WTC11 (cell line): ENCODE measurements around the gene ZBTB20. TPM values are rescaled to one million over a fixed set of nuclear protein-coding genes. Genes with fewer than 3 reads are reported as not detected.

Experiments
- ATAC-seq: fragments of 200-7000 bp; cut with Tn5 transposase; 2 replicates; pipeline ENCODE4 v1.10.0; 2021; ENCODE audit warnings: mild to moderate bottlenecking, moderate library complexity
- CTCF ChIA-PET: fragments of 300-600 bp; sonication (Branson Sonifier 250); formaldehyde crosslinking; loops from one replicate; lab custom pipeline; 2021; ENCODE audit warnings: antibody characterized with exemption; lab: Charles Lee
- POLR2A ChIA-PET: fragments of 350-600 bp; sonication (Branson Sonifier 250); formaldehyde crosslinking; loops from one replicate; lab custom pipeline; 2021; ENCODE audit warnings: antibody characterized with exemption; lab: Charles Lee
- DNase-seq: peaks from one replicate; pipeline ENCODE4 v3.0.0; 2021; ENCODE audit warnings: low spot score
- H3K27ac Mint-ChIP-seq: 2 replicates; pipeline ENCODE4 v1.8.0; 2021; ENCODE audit warnings: mixed read lengths
- H3K27me3 Mint-ChIP-seq: 2 replicates; pipeline ENCODE4 v1.8.0; 2021; ENCODE audit warnings: low read depth, mild to moderate bottlenecking, moderate library complexity, mixed read lengths
- H3K36me3 Mint-ChIP-seq: 2 replicates; pipeline ENCODE4 v1.8.0; 2021; ENCODE audit warnings: mixed read lengths
- H3K4me1 Mint-ChIP-seq: 2 replicates; pipeline ENCODE4 v1.8.0; 2022; ENCODE audit warnings: mixed read lengths
- H3K4me3 Mint-ChIP-seq: 2 replicates; pipeline ENCODE4 v1.8.0; 2021; ENCODE audit warnings: mild to moderate bottlenecking, moderate library complexity, mixed read lengths
- H3K9me3 Mint-ChIP-seq: 2 replicates; pipeline ENCODE4 v1.8.0; 2021; ENCODE audit warnings: mixed read lengths
- CBFB ChIP-seq: sonication (generic); formaldehyde crosslinking; IDR thresholded peaks from 2 replicates; pipeline ENCODE4 v1.8.1; 2022; ENCODE audit warnings: mild to moderate bottlenecking, low read depth, missing genetic modification reagents
- EMX1 ChIP-seq: fragments of 250-450 bp; sonication (Bioruptor Pico); IDR thresholded peaks from 2 replicates; pipeline ENCODE4 v1.8.0; 2021; ENCODE audit warnings: mild to moderate bottlenecking
- ETV6 ChIP-seq: sonication (generic); formaldehyde crosslinking; IDR thresholded peaks from 2 replicates; pipeline ENCODE4 v1.8.1; 2022; ENCODE audit warnings: mild to moderate bottlenecking, missing genetic modification reagents
- JUN ChIP-seq: sonication (generic); formaldehyde crosslinking; IDR thresholded peaks from 2 replicates; pipeline ENCODE4 v1.8.0; 2023; ENCODE audit warnings: mild to moderate bottlenecking, missing genetic modification reagents
- NFYB ChIP-seq: sonication (generic); formaldehyde crosslinking; conservative IDR thresholded peaks from 2 replicates; pipeline ENCODE4 v1.8.0; 2022; ENCODE audit warnings: low read depth, missing genetic modification reagents
- NR1H2 ChIP-seq: sonication (generic); formaldehyde crosslinking; IDR thresholded peaks from 2 replicates; pipeline ENCODE4 v1.9.0; 2021; ENCODE audit warnings: mild to moderate bottlenecking, moderate library complexity, missing genetic modification reagents
- RELA ChIP-seq: sonication (generic); formaldehyde crosslinking; IDR thresholded peaks from 2 replicates; pipeline ENCODE4 v1.8.1; 2022; ENCODE audit warnings: missing genetic modification reagents, mild to moderate bottlenecking, borderline replicate concordance
- SMAD3 ChIP-seq: sonication (generic); formaldehyde crosslinking; IDR thresholded peaks from 2 replicates; pipeline ENCODE4 v1.8.0; 2022; ENCODE audit warnings: missing genetic modification reagents, mild to moderate bottlenecking, borderline replicate concordance
- SOX15 ChIP-seq: fragments of 250-450 bp; sonication (Bioruptor Pico); IDR thresholded peaks from 2 replicates; pipeline ENCODE4 v1.9.0; 2021; ENCODE audit warnings: mild to moderate bottlenecking
- TEAD1 ChIP-seq: sonication (generic); formaldehyde crosslinking; IDR thresholded peaks from 2 replicates; pipeline ENCODE4 v1.8.0; 2022; ENCODE audit warnings: mild to moderate bottlenecking, missing genetic modification reagents
- TEAD4 ChIP-seq: sonication (generic); formaldehyde crosslinking; IDR thresholded peaks from 2 replicates; pipeline ENCODE4 v1.8.0; 2022; ENCODE audit warnings: mild to moderate bottlenecking, missing genetic modification reagents
- ZNF219 ChIP-seq: sonication (generic); formaldehyde crosslinking; IDR thresholded peaks from 2 replicates; pipeline ENCODE4 v1.8.0; 2023; ENCODE audit warnings: missing genetic modification reagents, mild to moderate bottlenecking, borderline replicate concordance
- ZNF317 ChIP-seq: sonication (generic); formaldehyde crosslinking; IDR thresholded peaks from 2 replicates; pipeline ENCODE4 v1.8.1; 2023; ENCODE audit warnings: low read depth, mild to moderate bottlenecking, moderate library complexity, missing genetic modification reagents, borderline replicate concordance
- ZNF671 ChIP-seq: fragments of 250-450 bp; sonication (Bioruptor Pico); IDR thresholded peaks from 2 replicates; pipeline ENCODE4 v1.8.0; 2021; ENCODE audit warnings: mild to moderate bottlenecking
- total RNA-seq: library from RNA; stranded (reverse); gene quantifications from 3 replicates; pipeline ENCODE4 v1.2.3, GENCODE V29; 2021
- TF ChIP-seq, protein P1 (sequence below): fragments of 250-450 bp; sonication (Bioruptor Pico); IDR thresholded peaks from 2 replicates; pipeline ENCODE4 v1.8.0; 2021; ENCODE audit warnings: mild to moderate bottlenecking
- TF ChIP-seq, protein P2 (sequence below): fragments of 250-450 bp; sonication (Bioruptor Pico); IDR thresholded peaks from 2 replicates; pipeline ENCODE4 v1.9.0; 2021; ENCODE audit warnings: moderate library complexity, mild to moderate bottlenecking, inconsistent platforms, borderline replicate concordance
- TF ChIP-seq, protein P3 (sequence below): sonication (generic); formaldehyde crosslinking; IDR thresholded peaks from 2 replicates; pipeline ENCODE4 v1.8.1; 2022; ENCODE audit warnings: low read depth, mild to moderate bottlenecking, moderate library complexity, missing genetic modification reagents, borderline replicate concordance
- TF ChIP-seq, protein P4 (sequence below): sonication (generic); formaldehyde crosslinking; IDR thresholded peaks from 2 replicates; pipeline ENCODE4 v1.8.1; 2023; ENCODE audit warnings: mild to moderate bottlenecking, missing genetic modification reagents, borderline replicate concordance

ZBTB20 gene
- total RNA-seq, 1 experiment from 2014 or later = 1.5 TPM

DNA sequence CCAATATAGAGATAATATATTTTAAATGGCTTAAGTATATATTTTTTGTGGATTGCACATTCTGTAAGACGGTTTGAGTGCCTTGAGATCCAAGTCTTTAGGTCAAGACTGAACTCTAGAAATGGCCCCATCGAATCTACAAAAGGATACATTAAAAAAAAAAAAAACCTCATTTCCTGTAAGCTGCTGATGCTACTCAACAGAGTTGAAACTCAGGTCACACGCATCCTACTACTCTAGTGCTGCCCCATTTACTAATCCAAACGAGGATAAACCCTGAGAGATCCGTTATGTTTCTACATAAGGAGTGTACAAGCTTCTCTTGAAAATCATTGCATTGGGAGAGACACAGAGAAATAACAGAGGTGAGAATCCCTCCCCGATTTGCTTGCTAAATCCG lies 666.0 kb downstream of the ZBTB20 start (continued):
- TF ChIP-seq, protein P1, sequence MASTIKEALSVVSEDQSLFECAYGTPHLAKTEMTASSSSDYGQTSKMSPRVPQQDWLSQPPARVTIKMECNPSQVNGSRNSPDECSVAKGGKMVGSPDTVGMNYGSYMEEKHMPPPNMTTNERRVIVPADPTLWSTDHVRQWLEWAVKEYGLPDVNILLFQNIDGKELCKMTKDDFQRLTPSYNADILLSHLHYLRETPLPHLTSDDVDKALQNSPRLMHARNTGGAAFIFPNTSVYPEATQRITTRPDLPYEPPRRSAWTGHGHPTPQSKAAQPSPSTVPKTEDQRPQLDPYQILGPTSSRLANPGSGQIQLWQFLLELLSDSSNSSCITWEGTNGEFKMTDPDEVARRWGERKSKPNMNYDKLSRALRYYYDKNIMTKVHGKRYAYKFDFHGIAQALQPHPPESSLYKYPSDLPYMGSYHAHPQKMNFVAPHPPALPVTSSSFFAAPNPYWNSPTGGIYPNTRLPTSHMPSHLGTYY (CRISPR knock-in tag) = no peak
- TF ChIP-seq, protein P2, sequence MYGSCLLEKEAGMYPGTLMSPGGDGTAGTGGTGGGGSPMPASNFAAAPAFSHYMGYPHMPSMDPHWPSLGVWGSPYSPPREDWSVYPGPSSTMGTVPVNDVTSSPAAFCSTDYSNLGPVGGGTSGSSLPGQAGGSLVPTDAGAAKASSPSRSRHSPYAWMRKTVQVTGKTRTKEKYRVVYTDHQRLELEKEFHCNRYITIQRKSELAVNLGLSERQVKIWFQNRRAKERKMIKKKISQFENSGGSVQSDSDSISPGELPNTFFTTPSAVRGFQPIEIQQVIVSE = no peak
- no peak for TF ChIP-seq ZNF671 (CRISPR knock-in tag)

DNA sequence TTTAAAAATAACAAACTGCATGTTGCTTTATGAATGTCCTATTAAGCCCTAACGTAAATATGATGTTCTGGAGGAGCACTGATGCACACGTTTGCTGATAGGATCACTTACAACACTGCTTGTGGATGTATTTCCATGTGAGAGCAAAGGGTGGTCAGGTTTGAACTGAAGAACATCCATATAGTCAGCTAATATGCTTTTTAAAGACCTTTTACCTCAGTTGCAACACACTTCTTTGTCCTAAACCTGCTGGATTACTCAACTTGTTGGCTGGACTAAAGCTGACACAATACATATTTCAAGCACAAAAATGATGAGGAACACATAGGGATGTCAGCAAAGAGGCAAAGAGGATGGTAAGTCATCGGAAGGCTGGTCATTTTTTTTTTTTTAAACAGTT lies 666.6 kb downstream of the ZBTB20 start:
- DNase-seq (no peak), ATAC-seq (no peak)
- Mint-ChIP-seq H3K27ac (no peak overlapping the region), H3K36me3 (no peaks in the 10 kb centered on the region), H3K4me3 (no peak overlapping the region), H3K27me3 (no peaks in the 10 kb centered on the region), H3K4me1 (0 out of 2 replicates have a peak, but pooled peaks cover 2% of the 10 kb centered on the region), H3K9me3 (no peaks in the 10 kb centered on the region)
- POLR2A ChIA-PET = no interaction called here
- TF ChIP-seq JUN (CRISPR knock-in tag) = no peak
- no peak for TF ChIP-seq TEAD1 (CRISPR knock-in tag)
- TF ChIP-seq ETV6 = no peak
- no peak for TF ChIP-seq TEAD4 (CRISPR knock-in tag)
- TF ChIP-seq ZNF219 (CRISPR knock-in tag) = no peak
- no peak for TF ChIP-seq SMAD3 (CRISPR knock-in tag)
- TF ChIP-seq, protein P3, sequence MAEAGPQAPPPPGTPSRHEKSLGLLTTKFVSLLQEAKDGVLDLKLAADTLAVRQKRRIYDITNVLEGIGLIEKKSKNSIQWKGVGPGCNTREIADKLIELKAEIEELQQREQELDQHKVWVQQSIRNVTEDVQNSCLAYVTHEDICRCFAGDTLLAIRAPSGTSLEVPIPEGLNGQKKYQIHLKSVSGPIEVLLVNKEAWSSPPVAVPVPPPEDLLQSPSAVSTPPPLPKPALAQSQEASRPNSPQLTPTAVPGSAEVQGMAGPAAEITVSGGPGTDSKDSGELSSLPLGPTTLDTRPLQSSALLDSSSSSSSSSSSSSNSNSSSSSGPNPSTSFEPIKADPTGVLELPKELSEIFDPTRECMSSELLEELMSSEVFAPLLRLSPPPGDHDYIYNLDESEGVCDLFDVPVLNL (CRISPR knock-in tag) = no peak
- no peak for TF ChIP-seq NFYB
- TF ChIP-seq CBFB (CRISPR knock-in tag) = no peak
- no peak for TF ChIP-seq RELA
- TF ChIP-seq, protein P4, sequence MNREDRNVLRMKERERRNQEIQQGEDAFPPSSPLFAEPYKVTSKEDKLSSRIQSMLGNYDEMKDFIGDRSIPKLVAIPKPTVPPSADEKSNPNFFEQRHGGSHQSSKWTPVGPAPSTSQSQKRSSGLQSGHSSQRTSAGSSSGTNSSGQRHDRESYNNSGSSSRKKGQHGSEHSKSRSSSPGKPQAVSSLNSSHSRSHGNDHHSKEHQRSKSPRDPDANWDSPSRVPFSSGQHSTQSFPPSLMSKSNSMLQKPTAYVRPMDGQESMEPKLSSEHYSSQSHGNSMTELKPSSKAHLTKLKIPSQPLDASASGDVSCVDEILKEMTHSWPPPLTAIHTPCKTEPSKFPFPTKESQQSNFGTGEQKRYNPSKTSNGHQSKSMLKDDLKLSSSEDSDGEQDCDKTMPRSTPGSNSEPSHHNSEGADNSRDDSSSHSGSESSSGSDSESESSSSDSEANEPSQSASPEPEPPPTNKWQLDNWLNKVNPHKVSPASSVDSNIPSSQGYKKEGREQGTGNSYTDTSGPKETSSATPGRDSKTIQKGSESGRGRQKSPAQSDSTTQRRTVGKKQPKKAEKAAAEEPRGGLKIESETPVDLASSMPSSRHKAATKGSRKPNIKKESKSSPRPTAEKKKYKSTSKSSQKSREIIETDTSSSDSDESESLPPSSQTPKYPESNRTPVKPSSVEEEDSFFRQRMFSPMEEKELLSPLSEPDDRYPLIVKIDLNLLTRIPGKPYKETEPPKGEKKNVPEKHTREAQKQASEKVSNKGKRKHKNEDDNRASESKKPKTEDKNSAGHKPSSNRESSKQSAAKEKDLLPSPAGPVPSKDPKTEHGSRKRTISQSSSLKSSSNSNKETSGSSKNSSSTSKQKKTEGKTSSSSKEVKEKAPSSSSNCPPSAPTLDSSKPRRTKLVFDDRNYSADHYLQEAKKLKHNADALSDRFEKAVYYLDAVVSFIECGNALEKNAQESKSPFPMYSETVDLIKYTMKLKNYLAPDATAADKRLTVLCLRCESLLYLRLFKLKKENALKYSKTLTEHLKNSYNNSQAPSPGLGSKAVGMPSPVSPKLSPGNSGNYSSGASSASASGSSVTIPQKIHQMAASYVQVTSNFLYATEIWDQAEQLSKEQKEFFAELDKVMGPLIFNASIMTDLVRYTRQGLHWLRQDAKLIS (CRISPR knock-in tag) = no peak
- no peak for TF ChIP-seq EMX1
- TF ChIP-seq NR1H2 (CRISPR knock-in tag) = no peak
- no peak for TF ChIP-seq SOX15 (CRISPR knock-in tag)
- no peak for TF ChIP-seq ZNF317 (CRISPR knock-in tag)
- CTCF ChIA-PET = no interaction called here

DNA sequence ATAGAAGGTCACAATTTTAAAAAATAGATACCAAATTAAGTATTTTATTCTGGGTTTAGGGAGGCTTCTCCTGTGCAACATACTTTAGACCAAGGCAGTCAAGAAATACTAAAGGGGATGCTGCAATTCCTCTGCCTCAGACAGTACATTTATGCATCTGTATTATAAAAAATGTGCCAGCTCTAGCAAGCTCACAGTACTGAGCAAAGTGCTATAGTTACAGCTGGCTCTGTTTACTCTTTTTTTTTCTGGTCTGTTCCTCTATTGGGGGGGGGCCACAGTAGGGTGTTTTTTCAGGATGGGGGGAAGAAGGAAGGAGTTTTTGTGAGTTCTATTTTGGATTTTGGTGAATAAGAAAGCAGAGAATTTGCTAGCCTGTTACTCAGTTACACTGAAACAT lies 668.3 kb downstream of the ZBTB20 start:
- no peak for ATAC-seq
- Mint-ChIP-seq H3K27ac (no peak overlapping the region), H3K36me3 (no peaks in the 10 kb centered on the region), H3K9me3 (0 out of 2 replicates have a peak, but pooled peaks cover 1% of the 10 kb centered on the region), H3K4me3 (no peak overlapping the region), H3K27me3 (no peaks in the 10 kb centered on the region), H3K4me1 (0 out of 2 replicates have a peak, but pooled peaks cover 2% of the 10 kb centered on the region)
- CTCF ChIA-PET = no interaction called here
- DNase-seq = no peak
- POLR2A ChIA-PET = no interaction called here
- TF ChIP-seq ZNF317 (CRISPR knock-in tag) = no peak
